CD4-positive, alpha-beta T cell treated with Interferon alpha-2 for 1 hour (primary cell): ENCODE data around the gene N4BP2L1.

Experiments
- DNase-seq, 2 donors: peaks; one replicate each; pipeline ENCODE4 v3.0.0-alpha.2; 2020 to 2022

N4BP2L1 gene

GRCh38 chr13:32427852-32428580, at the start of gene N4BP2L1:
Gene N4BP2L1, minus strand, starts transcription at chr13:32428130. Its CDS starts 48 bp downstream, at chr13:32428082.
- peak; percentile 93 to 94 for DNase-seq

- no peak for DNase-seq
These were observed 49.0 kb upstream of the N4BP2L1 start for GRCh38 chr13:32476892-32477291.

- no peak for DNase-seq
These were observed 48.2 kb upstream of the N4BP2L1 start for GRCh38 chr13:32476021-32476731.

GRCh38 chr13:32474999-32475792, 47.3 kb upstream of the N4BP2L1 start:
- DNase-seq, result no peak

GRCh38 chr13:32473650-32474049, 45.7 kb upstream of the N4BP2L1 start:
- DNase-seq, result no peak

GRCh38 chr13:32472194-32472621, 44.3 kb upstream of the N4BP2L1 start:
- no peak for DNase-seq

GRCh38 chr13:32471187-32471922, 43.4 kb upstream of the N4BP2L1 start:
- no peak for DNase-seq

- no peak for DNase-seq
These were observed 40.7 kb upstream of the N4BP2L1 start for GRCh38 chr13:32468502-32469142.

GRCh38 chr13:32456591-32456990, 28.7 kb upstream of the N4BP2L1 start:
- no peak for DNase-seq

- no peak for DNase-seq
These were observed 27.6 kb upstream of the N4BP2L1 start for GRCh38 chr13:32455594-32455903.

GRCh38 chr13:32454886-32455593, 27.1 kb upstream of the N4BP2L1 start:
- no peak for DNase-seq

- DNase-seq, result no peak
These were observed 26.1 kb upstream of the N4BP2L1 start for GRCh38 chr13:32453981-32454380.

- DNase-seq, result no peak
These were observed 21.0 kb upstream of the N4BP2L1 start for GRCh38 chr13:32448972-32449371.

GRCh38 chr13:32447894-32448623, 20.1 kb upstream of the N4BP2L1 start:
- no peak for DNase-seq

GRCh38 chr13:32446773-32447465, 19.0 kb upstream of the N4BP2L1 start:
- no peak for DNase-seq

- no peak for DNase-seq
These were observed 18.3 kb upstream of the N4BP2L1 start for GRCh38 chr13:32446220-32446619.

- DNase-seq, result no peak
These were observed 17.5 kb upstream of the N4BP2L1 start for GRCh38 chr13:32445461-32445860.

GRCh38 chr13:32443111-32443510, 15.2 kb upstream of the N4BP2L1 start:
- DNase-seq, result peak; percentile 42 to 61

GRCh38 chr13:32438871-32439270, 10.9 kb upstream of the N4BP2L1 start:
- no peak for DNase-seq

- DNase-seq, result no peak
These were observed 4.9 kb upstream of the N4BP2L1 start for GRCh38 chr13:32432856-32433255.
